Liver (tissue), 9 donors: Measurements from ENCODE around the gene RASL10A. TPM values are rescaled to one million over a fixed set of nuclear protein-coding genes. Genes with fewer than 3 reads are reported as not detected.

Experiments used
- DNase-seq: peaks from one replicate; pipeline ENCODE4 v3.0.0-alpha.2; 2017; ENCODE audit warnings: low spot score
- H3K27ac ChIP-seq, 2 donors: one replicate each; pipeline ENCODE4 v1.7.0; 2013; ENCODE audit warnings: inconsistent platforms in 2 of 2, low read length in 2 of 2, control low read depth in 1 of 2, low read depth in 1 of 2, mild to moderate bottlenecking in 1 of 2
- H3K27me3 ChIP-seq, 4 donors: one replicate each; pipeline versions ENCODE4 v1.6.1 to v1.7.0; 2013; ENCODE audit warnings: low read length in 3 of 4, inconsistent platforms in 1 of 4, mild to moderate bottlenecking in 1 of 4, moderate library complexity in 1 of 4; ENCODE audit not compliant: control insufficient read depth in 4 of 4, insufficient read depth in 4 of 4
- H3K36me3 ChIP-seq, 4 donors: one replicate each; pipeline versions ENCODE4 v1.6.1 to v1.7.0; 2013; ENCODE audit warnings: low read length in 3 of 4, mild to moderate bottlenecking in 3 of 4, low read depth in 1 of 4, moderate library complexity in 1 of 4; ENCODE audit not compliant: control insufficient read depth in 4 of 4, insufficient read depth in 3 of 4
- H3K4me1 ChIP-seq, 4 donors: one replicate each; pipeline versions ENCODE4 v1.6.1 to v1.7.0; 2013; ENCODE audit warnings: low read length in 3 of 4, mild to moderate bottlenecking in 3 of 4, moderate library complexity in 1 of 4; ENCODE audit not compliant: control insufficient read depth in 4 of 4, insufficient read depth in 4 of 4
- H3K4me3 ChIP-seq, 3 donors: one replicate each; pipeline versions ENCODE4 v1.6.1 to v1.7.0; 2013; ENCODE audit warnings: low read length in 3 of 3, control low read depth in 1 of 3, low read depth in 1 of 3, mild to moderate bottlenecking in 1 of 3
- H3K9ac ChIP-seq, 2 donors: one replicate each; pipeline ENCODE4 v1.7.0; 2013; ENCODE audit warnings: low read length in 2 of 2, mild to moderate bottlenecking in 2 of 2, moderate library complexity in 2 of 2, control low read depth in 1 of 2, low read depth in 1 of 2
- H3K9me3 ChIP-seq, 4 donors: one replicate each; pipeline versions ENCODE4 v1.6.1 to v1.7.0; 2013; ENCODE audit warnings: low read length in 3 of 4; ENCODE audit not compliant: control insufficient read depth in 4 of 4
- EGR1 ChIP-seq, 2 donors: IDR thresholded peaks; 2 replicates each; pipeline ENCODE4 v1.6.1; 2016 to 2018; ENCODE audit warnings: antibody characterized with exemption in 2 of 2, low read depth in 2 of 2
- HNF4A ChIP-seq, 2 donors: conservative IDR thresholded peaks; 2 replicates each; pipeline ENCODE4 v1.6.1; 2016; ENCODE audit warnings: antibody characterized with exemption in 2 of 2, mild to moderate bottlenecking in 2 of 2
- NR2F2 ChIP-seq: IDR thresholded peaks from 2 replicates; pipeline ENCODE4 v1.6.1; 2016; ENCODE audit warnings: antibody characterized with exemption
- RAD21 ChIP-seq, 2 donors: IDR thresholded peaks; 2 replicates each; pipeline ENCODE4 v1.6.1; 2016; ENCODE audit warnings: antibody characterized with exemption in 2 of 2, mild to moderate bottlenecking in 2 of 2
- RXRA ChIP-seq, 2 donors: IDR thresholded peaks; 2 replicates each; pipeline ENCODE4 v1.6.1; 2017 to 2018; ENCODE audit warnings: antibody characterized with exemption in 2 of 2, mild to moderate bottlenecking in 1 of 2
- SP1 ChIP-seq: IDR thresholded peaks from 2 replicates; pipeline ENCODE4 v1.6.1; 2018; ENCODE audit warnings: antibody characterized with exemption, mild to moderate bottlenecking
- TAF1 ChIP-seq: conservative IDR thresholded peaks from 2 replicates; pipeline ENCODE4 v1.6.1; 2016; ENCODE audit warnings: antibody characterized with exemption, mild to moderate bottlenecking
- YY1 ChIP-seq: IDR thresholded peaks from 2 replicates; pipeline ENCODE4 v1.6.1; 2016; ENCODE audit warnings: antibody characterized with exemption, mild to moderate bottlenecking
- WGBS: extraction: QIAGEN DNeasy Blood & Tissue Kit; methylation state at CpG from one replicate; pipeline ENCODE4 v1.1.7; 2013; 5-methylcytosine and 5-hydroxymethylcytosine counted together
- polyA plus RNA-seq, 2 donors: library from polyadenylated mRNA; stranded (reverse) in 1 of 2; unstranded in 1 of 2; fragments of 200-250 nt in 1 of 2; fragments of >200 nt in 1 of 2; fragmentation: Nextera tagmentation in 1 of 2; extraction: Ambion mirVana in 1 of 2; gene quantifications; one replicate each; pipeline versions ENCODE4 v1.2.1 to v1.2.3, GENCODE V29; 2013 to 2015
- total RNA-seq, 2 donors: library from RNA; depleted of rRNA; stranded (reverse); fragments of >200 nt; gene quantifications; one replicate each; pipeline ENCODE4 v1.2.3, GENCODE V29; 2014
- TF ChIP-seq, protein P1 (sequence below): fragments of 150-350 bp; IDR thresholded peaks from 2 replicates; pipeline ENCODE4 v1.5.1; 2017; ENCODE audit warnings: improper control_type of control experiment, low read depth, low read length; ENCODE audit not compliant: missing input control
- TF ChIP-seq, protein P2 (sequence below): IDR thresholded peaks from 2 replicates; pipeline ENCODE4 v1.6.1; 2016; ENCODE audit warnings: antibody characterized with exemption
- TF ChIP-seq, protein P3 (sequence below): IDR thresholded peaks from 2 replicates; pipeline ENCODE4 v1.6.1; 2016; ENCODE audit warnings: antibody characterized with exemption, mild to moderate bottlenecking
- donor health status: healthy.
- donor health status: healthy.
- donor health status: healthy.
- donor health status: healthy.
- donor health status: healthy.

RASL10A gene
- total and polyA plus RNA-seq, 4 donors, result 0.10 to 0.79 (median 0.47) TPM

DNA sequence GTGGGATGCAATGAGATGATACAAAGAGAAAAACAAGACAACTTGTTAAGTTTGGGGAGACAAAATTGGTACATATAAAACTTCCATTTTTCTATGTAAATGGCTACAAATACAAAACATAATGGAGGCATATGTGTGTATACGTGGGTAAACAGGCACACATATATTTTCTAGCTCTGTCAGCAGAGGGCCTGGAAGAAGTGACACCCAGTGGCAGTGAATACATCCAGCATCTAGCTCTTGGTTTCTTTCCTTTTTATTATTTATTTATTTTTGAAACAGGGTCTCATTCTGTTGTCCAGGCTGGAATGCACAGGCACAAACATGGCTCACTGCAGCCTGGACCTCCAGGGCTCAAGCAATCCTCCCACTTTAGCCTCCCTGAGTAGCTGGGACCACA, 5.0 kb upstream of the RASL10A start:
- 77% methylated on average over 1 of the region's 1 CpG for WGBS
- H3K4me3 ChIP-seq, result no peak overlapping the region
- H3K27me3 ChIP-seq, result no peaks in the 10 kb centered on the region
- H3K36me3 ChIP-seq, result no peaks in the 10 kb centered on the region
- TF ChIP-seq, protein P1, sequence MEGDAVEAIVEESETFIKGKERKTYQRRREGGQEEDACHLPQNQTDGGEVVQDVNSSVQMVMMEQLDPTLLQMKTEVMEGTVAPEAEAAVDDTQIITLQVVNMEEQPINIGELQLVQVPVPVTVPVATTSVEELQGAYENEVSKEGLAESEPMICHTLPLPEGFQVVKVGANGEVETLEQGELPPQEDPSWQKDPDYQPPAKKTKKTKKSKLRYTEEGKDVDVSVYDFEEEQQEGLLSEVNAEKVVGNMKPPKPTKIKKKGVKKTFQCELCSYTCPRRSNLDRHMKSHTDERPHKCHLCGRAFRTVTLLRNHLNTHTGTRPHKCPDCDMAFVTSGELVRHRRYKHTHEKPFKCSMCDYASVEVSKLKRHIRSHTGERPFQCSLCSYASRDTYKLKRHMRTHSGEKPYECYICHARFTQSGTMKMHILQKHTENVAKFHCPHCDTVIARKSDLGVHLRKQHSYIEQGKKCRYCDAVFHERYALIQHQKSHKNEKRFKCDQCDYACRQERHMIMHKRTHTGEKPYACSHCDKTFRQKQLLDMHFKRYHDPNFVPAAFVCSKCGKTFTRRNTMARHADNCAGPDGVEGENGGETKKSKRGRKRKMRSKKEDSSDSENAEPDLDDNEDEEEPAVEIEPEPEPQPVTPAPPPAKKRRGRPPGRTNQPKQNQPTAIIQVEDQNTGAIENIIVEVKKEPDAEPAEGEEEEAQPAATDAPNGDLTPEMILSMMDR, result no peak
- peak in 1 of 2 donors; percentile 20 for TF ChIP-seq RAD21 (IDR thresholded peaks at IDR 0.05)
- TF ChIP-seq TAF1, result no peak
- no peak for TF ChIP-seq RXRA (IDR thresholded peaks at IDR 0.05)
- no peak for TF ChIP-seq HNF4A (conservative IDR thresholded peaks at IDR 0.05)
- no peak for TF ChIP-seq EGR1 (IDR thresholded peaks at IDR 0.05; ENCODE audit: low read depth in 2 of 2)
- no peak for TF ChIP-seq SP1
- peaks cover 0 to 2% (median under 1%) of the 10 kb centered on the region in 4 donors for H3K4me1 ChIP-seq
- no peaks in the 10 kb centered on the region for H3K9me3 ChIP-seq
- no peak overlapping the region for H3K9ac ChIP-seq
- H3K27ac ChIP-seq, result no peak overlapping the region
- no peak for DNase-seq

DNA sequence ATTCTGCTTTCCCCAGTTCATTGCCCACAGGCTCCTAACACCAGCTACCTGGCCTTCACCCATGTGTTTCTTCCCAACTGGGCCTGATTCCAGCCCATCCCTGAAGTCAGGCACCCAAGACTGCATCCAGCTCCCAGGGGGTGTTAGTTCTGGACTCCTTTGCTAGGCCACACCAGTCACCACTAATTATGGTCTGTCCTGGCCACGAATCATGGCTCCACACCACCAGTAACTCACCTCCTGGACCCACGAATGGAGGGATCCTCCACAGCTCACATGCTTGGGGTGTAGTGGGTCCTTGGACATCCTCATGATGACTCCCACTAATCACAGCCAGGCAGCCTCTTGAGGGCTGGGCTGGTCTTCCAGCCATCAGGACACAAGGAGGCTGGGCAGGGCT, 3.6 kb upstream of the RASL10A start:
- TF ChIP-seq TAF1 (no peak), EGR1 (IDR thresholded peaks at IDR 0.05; ENCODE audit: low read depth in 2 of 2) (no peak), NR2F2 (no peak)
- TF ChIP-seq, protein P2, sequence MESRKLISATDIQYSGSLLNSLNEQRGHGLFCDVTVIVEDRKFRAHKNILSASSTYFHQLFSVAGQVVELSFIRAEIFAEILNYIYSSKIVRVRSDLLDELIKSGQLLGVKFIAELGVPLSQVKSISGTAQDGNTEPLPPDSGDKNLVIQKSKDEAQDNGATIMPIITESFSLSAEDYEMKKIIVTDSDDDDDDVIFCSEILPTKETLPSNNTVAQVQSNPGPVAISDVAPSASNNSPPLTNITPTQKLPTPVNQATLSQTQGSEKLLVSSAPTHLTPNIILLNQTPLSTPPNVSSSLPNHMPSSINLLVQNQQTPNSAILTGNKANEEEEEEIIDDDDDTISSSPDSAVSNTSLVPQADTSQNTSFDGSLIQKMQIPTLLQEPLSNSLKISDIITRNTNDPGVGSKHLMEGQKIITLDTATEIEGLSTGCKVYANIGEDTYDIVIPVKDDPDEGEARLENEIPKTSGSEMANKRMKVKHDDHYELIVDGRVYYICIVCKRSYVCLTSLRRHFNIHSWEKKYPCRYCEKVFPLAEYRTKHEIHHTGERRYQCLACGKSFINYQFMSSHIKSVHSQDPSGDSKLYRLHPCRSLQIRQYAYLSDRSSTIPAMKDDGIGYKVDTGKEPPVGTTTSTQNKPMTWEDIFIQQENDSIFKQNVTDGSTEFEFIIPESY, result no peak
- no peaks in the 10 kb centered on the region for H3K36me3 ChIP-seq
- WGBS, result 91% methylated on average over 2 of the region's 2 CpGs

DNA sequence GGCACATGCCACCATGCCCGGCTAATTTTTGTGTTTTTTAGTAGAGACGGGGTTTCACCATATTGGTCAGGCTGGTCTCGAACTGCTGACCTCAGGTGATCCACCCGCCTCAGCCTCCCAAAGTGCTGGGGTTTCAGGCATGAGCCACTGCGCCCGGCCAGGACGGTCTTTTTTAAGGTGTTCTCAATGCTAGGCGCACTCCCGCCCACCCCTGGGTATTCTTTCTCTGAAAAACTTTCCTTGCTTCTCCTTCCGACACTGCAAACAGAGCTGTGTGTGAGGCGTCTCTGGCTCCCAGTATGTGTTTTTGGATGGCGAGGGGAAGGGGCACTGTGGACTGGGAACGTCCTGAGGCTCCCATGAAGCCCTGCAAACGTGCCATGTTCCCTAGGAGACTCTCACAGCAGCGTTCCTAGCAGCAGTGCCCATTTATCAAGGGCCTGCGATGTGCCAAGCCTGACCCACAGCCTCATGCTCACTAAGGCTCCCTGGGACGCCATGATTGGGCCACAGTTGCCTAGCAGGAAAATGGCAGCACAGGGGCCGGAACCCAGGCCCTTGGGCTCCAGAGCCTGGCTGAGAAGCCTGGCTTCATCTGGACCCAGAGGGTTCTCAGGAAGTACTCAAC, 2.4 kb upstream of the RASL10A start:
- TF ChIP-seq, protein P2, result no peak
- no peak for TF ChIP-seq RAD21 (IDR thresholded peaks at IDR 0.05)
- no peak for TF ChIP-seq EGR1 (IDR thresholded peaks at IDR 0.05; ENCODE audit: low read depth in 2 of 2)
- TF ChIP-seq YY1, result no peak
- no peak for TF ChIP-seq SP1
- TF ChIP-seq, protein P1, result no peak
- TF ChIP-seq NR2F2, result no peak
- TF ChIP-seq, protein P3, sequence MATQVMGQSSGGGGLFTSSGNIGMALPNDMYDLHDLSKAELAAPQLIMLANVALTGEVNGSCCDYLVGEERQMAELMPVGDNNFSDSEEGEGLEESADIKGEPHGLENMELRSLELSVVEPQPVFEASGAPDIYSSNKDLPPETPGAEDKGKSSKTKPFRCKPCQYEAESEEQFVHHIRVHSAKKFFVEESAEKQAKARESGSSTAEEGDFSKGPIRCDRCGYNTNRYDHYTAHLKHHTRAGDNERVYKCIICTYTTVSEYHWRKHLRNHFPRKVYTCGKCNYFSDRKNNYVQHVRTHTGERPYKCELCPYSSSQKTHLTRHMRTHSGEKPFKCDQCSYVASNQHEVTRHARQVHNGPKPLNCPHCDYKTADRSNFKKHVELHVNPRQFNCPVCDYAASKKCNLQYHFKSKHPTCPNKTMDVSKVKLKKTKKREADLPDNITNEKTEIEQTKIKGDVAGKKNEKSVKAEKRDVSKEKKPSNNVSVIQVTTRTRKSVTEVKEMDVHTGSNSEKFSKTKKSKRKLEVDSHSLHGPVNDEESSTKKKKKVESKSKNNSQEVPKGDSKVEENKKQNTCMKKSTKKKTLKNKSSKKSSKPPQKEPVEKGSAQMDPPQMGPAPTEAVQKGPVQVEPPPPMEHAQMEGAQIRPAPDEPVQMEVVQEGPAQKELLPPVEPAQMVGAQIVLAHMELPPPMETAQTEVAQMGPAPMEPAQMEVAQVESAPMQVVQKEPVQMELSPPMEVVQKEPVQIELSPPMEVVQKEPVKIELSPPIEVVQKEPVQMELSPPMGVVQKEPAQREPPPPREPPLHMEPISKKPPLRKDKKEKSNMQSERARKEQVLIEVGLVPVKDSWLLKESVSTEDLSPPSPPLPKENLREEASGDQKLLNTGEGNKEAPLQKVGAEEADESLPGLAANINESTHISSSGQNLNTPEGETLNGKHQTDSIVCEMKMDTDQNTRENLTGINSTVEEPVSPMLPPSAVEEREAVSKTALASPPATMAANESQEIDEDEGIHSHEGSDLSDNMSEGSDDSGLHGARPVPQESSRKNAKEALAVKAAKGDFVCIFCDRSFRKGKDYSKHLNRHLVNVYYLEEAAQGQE, result no peak
- Histone ChIP-seq H3K4me3 (no peak overlapping the region), H3K9me3 (no peaks in the 10 kb centered on the region), H3K9ac (no peak overlapping the region), H3K4me1 (peaks cover 0 to 23% (median 14%) of the 10 kb centered on the region in 4 donors), H3K36me3 (no peaks in the 10 kb centered on the region), H3K27ac (no peak overlapping the region), H3K27me3 (peaks cover 0 to 4% (median 0%) of the 10 kb centered on the region in 4 donors)
- 95% methylated on average over 18 of the region's 18 CpGs for WGBS
- no peak for DNase-seq

More for the DNA sequence above, 3.6 kb upstream of the RASL10A start:
- H3K9me3 ChIP-seq, result no peaks in the 10 kb centered on the region
- H3K4me1 ChIP-seq, result peaks cover 0 to 15% (median 13%) of the 10 kb centered on the region in 4 donors
- H3K27me3 ChIP-seq, result peaks cover 0 to 3% (median 0%) of the 10 kb centered on the region in 4 donors
- DNase-seq, result no peak
- H3K9ac ChIP-seq, result no peak overlapping the region
- H3K27ac ChIP-seq, result no peak overlapping the region
- H3K4me3 ChIP-seq, result no peak overlapping the region
